Endometrium (tissue), 2 donors: ENCODE data around the gene BUD31.
"Not testable (repeated sequence)": the region's sequence is repeated elsewhere in the genome, so short reads cannot be mapped to it uniquely, and the experiment has no call there.

Source experiments
- FAIRE-seq: peaks from 2 replicates; lab custom pipeline; 2012; peaks lifted over from hg19 to GRCh38; lab: Jason Lieb, UNC
- donor health status: control.
- donor health status: control.

The BUD31 gene

GRCh38 chr7:99380823-99381663 is 27.7 kb upstream of the BUD31 start:
- FAIRE-seq: no peak

DNA sequence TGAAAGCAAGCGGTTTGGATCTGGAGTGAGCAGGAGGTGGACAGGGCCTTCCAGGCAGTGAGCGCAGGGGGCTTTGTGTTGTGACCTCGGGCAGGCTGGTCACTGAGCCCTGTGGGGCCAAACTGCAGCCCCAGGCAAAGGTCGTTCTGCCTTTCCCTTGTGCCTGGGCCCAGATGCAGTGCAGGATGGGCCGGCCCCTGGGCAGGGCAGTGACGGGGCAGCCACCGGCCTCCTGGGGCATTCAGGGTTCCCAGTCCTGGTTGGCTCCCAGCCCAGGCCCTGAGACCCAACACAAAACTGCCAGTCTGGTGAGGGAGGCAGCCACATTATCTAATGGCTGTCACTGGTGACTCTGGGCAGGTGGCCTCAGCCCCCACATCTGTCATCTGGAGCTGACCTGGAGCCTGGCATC is 27.1 kb upstream of the BUD31 start:
- FAIRE-seq: no peak

DNA sequence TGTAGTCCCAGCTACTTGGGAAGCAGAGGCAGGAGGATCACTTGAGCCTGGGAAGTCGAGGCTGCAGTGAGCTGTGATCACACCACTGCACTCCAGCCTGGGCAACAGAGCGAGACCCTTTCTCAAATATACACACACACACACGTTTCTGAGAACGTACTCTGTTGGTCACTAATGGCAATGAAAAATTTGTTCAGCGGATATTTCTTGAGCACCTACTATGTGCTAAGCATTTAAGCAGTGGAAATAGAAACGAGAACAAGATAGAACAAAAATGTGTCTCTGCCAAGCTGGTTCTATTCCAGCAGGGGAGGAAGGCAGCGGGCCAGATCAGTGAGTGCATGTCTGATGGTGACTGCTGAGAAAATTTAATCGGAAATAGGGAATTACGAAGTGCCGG is 25.6 kb upstream of the BUD31 start:
- FAIRE-seq: no peak

GRCh38 chr7:99383791-99384370 is 24.9 kb upstream of the BUD31 start:
- no peak for FAIRE-seq

- no peak for FAIRE-seq
Measured at GRCh38 chr7:99384523-99384922, 24.2 kb upstream of the BUD31 start.

DNA sequence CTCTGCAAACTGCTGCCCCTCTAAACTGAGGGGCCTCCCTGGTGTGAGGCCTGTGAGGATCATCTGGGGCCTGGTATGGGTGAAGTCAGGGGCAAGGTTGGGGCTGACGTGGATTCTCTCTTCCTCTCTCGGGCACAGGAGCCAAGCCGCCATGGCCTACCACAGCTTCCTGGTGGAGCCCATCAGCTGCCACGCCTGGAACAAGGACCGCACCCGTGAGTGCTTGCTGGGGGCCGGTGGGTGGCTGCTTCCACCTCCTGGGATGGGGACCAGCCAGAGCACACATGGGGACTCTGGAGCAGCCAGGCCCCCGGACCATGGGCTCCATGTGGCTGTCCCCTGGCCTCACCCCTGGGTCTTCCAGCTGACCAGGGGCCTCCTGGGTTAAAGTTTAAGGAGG is 23.2 kb upstream of the BUD31 start:
- FAIRE-seq: no peak

GRCh38 chr7:99386584-99387238 is 22.1 kb upstream of the BUD31 start:
- FAIRE-seq: no peak

- not testable (repeated sequence) for FAIRE-seq
Measured at GRCh38 chr7:99387239-99387635, 21.5 kb upstream of the BUD31 start.

DNA sequence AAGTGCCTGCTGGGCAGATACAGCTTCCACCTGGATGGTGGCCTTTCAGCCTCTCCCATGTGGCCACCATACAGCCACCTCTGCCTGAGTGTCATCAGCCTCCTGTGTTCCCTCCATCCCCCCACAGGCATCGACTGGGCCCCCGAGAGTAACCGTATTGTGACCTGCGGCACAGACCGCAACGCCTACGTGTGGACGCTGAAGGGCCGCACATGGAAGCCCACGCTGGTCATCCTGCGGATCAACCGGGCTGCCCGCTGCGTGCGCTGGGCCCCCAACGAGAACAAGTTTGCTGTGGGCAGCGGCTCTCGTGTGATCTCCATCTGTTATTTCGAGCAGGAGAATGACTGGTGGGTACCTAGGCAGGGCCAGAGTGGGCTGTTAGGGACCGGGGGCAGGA is 20.9 kb upstream of the BUD31 start:
- no peak for FAIRE-seq

DNA sequence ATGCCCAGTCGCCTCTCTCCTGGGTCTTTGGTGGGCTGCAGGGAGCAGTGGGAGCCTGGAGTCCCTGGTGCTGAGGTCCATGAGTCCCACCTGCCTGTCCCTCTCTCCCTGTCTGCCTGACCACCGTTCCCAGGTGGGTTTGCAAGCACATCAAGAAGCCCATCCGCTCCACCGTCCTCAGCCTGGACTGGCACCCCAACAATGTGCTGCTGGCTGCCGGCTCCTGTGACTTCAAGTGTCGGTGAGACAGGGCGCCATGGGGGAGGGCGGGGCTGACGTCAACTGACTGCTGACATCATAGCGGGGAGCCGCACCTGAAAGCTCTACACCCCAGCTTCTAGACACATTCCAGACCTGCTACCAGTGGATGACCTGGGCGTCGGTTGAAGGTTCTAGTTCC is 19.0 kb upstream of the BUD31 start:
- FAIRE-seq: no peak

GRCh38 chr7:99390941-99391602 is 17.7 kb upstream of the BUD31 start:
- no peak for FAIRE-seq

DNA sequence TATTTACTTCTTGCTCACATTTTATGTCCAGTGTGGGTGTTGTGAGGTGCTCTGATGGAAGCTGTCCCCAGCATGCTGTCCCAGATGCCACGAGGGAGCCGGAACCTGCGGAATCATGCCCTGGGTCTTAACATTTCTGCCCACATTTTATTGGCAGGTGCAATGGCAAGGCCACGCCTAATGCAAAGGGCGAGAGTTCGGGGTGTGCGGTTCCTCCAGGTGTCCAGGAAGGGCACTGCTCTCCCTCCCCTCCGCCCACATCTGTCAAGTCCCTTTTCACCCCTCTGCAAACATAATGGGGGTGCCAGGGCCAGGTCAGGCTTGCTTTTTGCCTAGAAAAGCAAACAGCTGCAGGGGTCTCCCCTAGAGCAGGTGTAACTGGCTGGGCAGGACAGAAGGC is 16.7 kb upstream of the BUD31 start:
- FAIRE-seq: no peak

DNA sequence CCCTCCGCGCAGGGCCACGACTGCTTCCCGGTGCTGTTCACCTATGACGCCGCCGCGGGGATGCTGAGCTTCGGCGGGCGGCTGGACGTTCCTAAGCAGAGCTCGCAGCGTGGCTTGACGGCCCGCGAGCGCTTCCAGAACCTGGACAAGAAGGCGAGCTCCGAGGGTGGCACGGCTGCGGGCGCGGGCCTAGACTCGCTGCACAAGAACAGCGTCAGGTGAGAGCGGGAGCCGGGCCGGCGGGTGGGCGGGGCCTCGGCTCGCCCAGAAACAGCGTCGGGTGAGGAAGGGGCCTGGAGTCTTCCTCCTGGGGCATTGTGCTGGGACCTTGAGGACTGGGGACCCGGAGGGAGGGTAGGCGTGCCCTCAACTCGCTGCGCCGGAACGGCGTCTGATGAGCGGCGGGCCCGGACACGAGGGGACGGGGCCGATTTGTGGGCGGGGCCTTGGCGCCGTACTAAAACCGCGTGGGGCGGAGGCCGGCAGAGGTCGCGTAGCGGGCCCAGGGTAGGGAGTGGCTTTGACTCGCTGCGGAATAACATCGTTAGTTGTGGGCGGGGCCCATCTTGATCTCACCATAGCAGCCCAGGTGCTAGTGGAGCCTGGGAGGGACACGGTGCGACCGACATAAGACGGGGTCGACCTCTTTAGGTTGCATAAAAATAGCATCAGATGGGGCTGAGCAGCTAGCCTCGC is 16.0 kb upstream of the BUD31 start:
- no peak for FAIRE-seq

- no peak for FAIRE-seq
Measured at GRCh38 chr7:99393355-99394187, 15.2 kb upstream of the BUD31 start.

GRCh38 chr7:99394188-99394502 is 14.6 kb upstream of the BUD31 start:
- no peak for FAIRE-seq

DNA sequence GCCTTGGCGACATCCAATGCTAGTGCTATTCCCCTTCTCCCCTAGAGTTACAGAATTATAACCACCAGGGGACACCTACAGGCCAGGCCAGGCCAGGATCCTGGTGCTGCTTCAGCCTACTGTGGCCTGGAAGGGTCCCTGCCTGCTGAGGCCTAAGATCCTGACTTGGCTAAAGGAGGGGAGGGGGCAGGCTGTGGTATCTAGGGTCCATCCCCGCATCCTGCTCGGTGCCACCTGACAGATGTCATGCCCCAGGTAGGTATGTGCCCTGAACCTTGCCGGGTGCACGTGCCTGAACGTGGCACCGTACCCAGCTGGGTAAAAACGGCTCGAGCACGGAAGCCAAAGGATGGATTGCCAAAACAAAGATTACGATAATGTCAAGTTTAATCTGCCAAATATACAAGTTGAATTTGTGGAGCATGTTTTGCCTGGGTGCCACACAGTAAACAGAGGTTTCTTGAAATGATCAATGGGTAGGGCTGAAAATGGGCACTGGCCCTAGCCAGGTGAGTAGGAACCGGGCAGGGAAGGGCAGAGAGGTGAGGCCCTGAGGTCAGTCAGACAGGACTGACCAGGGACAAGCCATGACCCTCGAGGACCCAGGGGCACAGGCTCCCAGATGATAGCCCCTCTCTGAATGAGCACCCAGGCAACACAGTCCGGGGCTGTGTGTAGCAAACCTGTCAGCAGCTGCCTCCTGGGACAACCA is 13.0 kb upstream of the BUD31 start:
- no peak for FAIRE-seq

DNA sequence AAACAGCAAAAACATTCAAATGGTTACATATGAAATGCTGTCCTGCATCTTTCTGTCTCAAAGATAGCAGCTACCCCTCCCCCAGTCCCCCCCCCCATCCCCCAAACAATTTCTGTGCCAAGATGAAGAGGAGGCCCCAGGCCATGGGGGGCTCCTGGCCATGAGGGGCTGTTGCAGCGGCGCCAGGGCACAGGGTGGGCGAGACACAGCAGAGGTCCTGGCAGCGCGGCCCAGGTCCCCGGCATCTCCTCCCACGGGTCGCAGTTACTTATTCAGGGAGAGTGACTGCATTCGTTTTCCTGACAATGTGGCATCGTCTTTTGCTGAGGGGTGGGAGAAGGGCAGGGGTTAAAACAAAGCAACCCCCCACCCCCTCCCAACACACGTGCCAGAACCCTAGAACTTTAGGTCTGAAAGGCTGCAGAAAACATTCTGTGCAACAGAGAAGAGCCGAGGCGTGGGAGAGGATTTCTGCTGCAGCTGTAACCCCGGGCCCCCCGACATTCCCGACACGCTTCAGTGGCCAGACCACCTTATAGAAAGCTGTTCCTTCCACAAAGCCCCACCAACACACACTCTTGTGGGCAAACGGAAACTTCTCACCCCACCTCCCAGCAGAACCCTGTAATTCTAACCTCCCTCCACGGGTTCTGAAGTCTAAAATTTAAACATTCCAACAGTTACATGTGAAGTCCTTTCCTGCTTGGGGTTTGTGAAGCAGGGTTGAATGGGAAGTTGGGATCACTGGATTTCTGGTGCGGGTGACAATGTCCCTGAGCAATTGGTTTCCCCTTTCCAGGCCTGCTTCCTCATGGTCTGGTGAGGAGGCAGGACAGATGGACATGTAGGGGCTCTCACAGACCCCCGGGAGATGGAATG is 12.1 kb upstream of the BUD31 start:
- FAIRE-seq: no peak

GRCh38 chr7:99397297-99397983 is 11.3 kb upstream of the BUD31 start:
- no peak for FAIRE-seq

- no peak for FAIRE-seq
Measured at GRCh38 chr7:99398891-99399445, 9.8 kb upstream of the BUD31 start.
